HEK293 (cell line): ENCODE data around the gene ESCO1.

ENCODE experiments used
- BCL11A ChIP-seq: fragments of 450-650 bp; formaldehyde crosslinking; IDR thresholded peaks from 2 replicates; pipeline ENCODE4 v1.5.1; 2016; ENCODE audit warnings: low read depth, missing biosample characterization, missing genetic modification characterization
- GFI1B ChIP-seq: fragments of 450-650 bp; formaldehyde crosslinking; IDR thresholded peaks from 2 replicates; pipeline ENCODE4 v1.5.1; 2016; ENCODE audit warnings: missing biosample characterization, missing genetic modification characterization
- HOXA7 ChIP-seq: sonication (generic); formaldehyde crosslinking; IDR thresholded peaks from 2 replicates; pipeline ENCODE4 v1.8.1; 2022; ENCODE audit warnings: missing genetic modification reagents, borderline replicate concordance
- KLF1 ChIP-seq: fragments of 450-650 bp; formaldehyde crosslinking; IDR thresholded peaks from 2 replicates; pipeline ENCODE4 v1.5.1; 2016; ENCODE audit warnings: missing biosample characterization, missing genetic modification characterization
- KLF16 ChIP-seq: fragments of 450-650 bp; formaldehyde crosslinking; IDR thresholded peaks from 2 replicates; pipeline ENCODE4 v1.5.1; 2017; ENCODE audit warnings: missing biosample characterization, missing genetic modification characterization
- MZF1 ChIP-seq: fragments of 450-650 bp; formaldehyde crosslinking; IDR thresholded peaks from 2 replicates; pipeline ENCODE4 v1.5.1; 2017; ENCODE audit warnings: missing biosample characterization, missing genetic modification characterization, borderline replicate concordance
- SP7 ChIP-seq: fragments of 450-650 bp; formaldehyde crosslinking; IDR thresholded peaks from 2 replicates; pipeline ENCODE4 v1.5.1; 2016; ENCODE audit warnings: missing biosample characterization, missing genetic modification characterization
- WT1 ChIP-seq: fragments of 450-650 bp; formaldehyde crosslinking; IDR thresholded peaks from 2 replicates; pipeline ENCODE4 v1.5.1; 2016; ENCODE audit warnings: missing biosample characterization, missing genetic modification characterization
- ZBTB1 ChIP-seq: fragments of 450-650 bp; formaldehyde crosslinking; IDR thresholded peaks from 2 replicates; pipeline ENCODE4 v1.5.1; 2016; ENCODE audit warnings: missing biosample characterization, missing genetic modification characterization
- ZBTB7A ChIP-seq: fragments of 450-650 bp; formaldehyde crosslinking; IDR thresholded peaks from 2 replicates; pipeline ENCODE4 v1.5.1; 2016; ENCODE audit warnings: low read depth, missing biosample characterization, missing genetic modification characterization
- ZBTB8A ChIP-seq: fragments of 450-650 bp; formaldehyde crosslinking; IDR thresholded peaks from 2 replicates; pipeline ENCODE4 v1.5.1; 2016; ENCODE audit warnings: missing biosample characterization, missing genetic modification characterization
- ZNF112 ChIP-seq: fragments of 450-650 bp; formaldehyde crosslinking; IDR thresholded peaks from 2 replicates; pipeline ENCODE4 v1.5.0; 2017; ENCODE audit warnings: missing biosample characterization, missing genetic modification characterization
- ZNF133 ChIP-seq: fragments of 450-650 bp; formaldehyde crosslinking; IDR thresholded peaks from 2 replicates; pipeline ENCODE4 v1.5.1; 2016; ENCODE audit warnings: missing biosample characterization, missing genetic modification characterization
- ZNF155 ChIP-seq: fragments of 450-650 bp; formaldehyde crosslinking; IDR thresholded peaks from 2 replicates; pipeline ENCODE4 v1.5.1; 2016; ENCODE audit warnings: missing biosample characterization, missing genetic modification characterization
- ZNF184 ChIP-seq: fragments of 450-650 bp; IDR thresholded peaks from 2 replicates; pipeline ENCODE4 v1.5.1; 2018; ENCODE audit warnings: missing biosample characterization, mild to moderate bottlenecking, missing genetic modification characterization
- ZNF214 ChIP-seq: fragments of 450-650 bp; formaldehyde crosslinking; IDR thresholded peaks from 2 replicates; pipeline ENCODE4 v1.5.1; 2017; ENCODE audit warnings: missing biosample characterization, mild to moderate bottlenecking, missing genetic modification characterization, borderline replicate concordance
- ZNF311 ChIP-seq: fragments of 450-650 bp; formaldehyde crosslinking; IDR thresholded peaks from 2 replicates; pipeline ENCODE4 v1.5.1; 2017; ENCODE audit warnings: missing biosample characterization, missing genetic modification characterization, borderline replicate concordance
- ZNF350 ChIP-seq: fragments of 450-650 bp; formaldehyde crosslinking; IDR thresholded peaks from 2 replicates; pipeline ENCODE4 v1.5.0; 2017; ENCODE audit warnings: missing biosample characterization, mild to moderate bottlenecking, missing genetic modification characterization
- ZNF37A ChIP-seq: fragments of 450-650 bp; IDR thresholded peaks from 2 replicates; pipeline ENCODE4 v1.5.1; 2018; ENCODE audit warnings: missing biosample characterization, missing genetic modification characterization
- ZNF398 ChIP-seq: fragments of 450-650 bp; formaldehyde crosslinking; IDR thresholded peaks from 2 replicates; pipeline ENCODE4 v1.5.1; 2017; ENCODE audit warnings: missing biosample characterization, missing genetic modification characterization
- ZNF580 ChIP-seq: fragments of 450-650 bp; formaldehyde crosslinking; IDR thresholded peaks from 2 replicates; pipeline ENCODE4 v1.5.1; 2016; ENCODE audit warnings: missing biosample characterization, missing genetic modification characterization
- ZNF626 ChIP-seq: fragments of 450-650 bp; sonication (Bioruptor Pico); formaldehyde crosslinking; IDR thresholded peaks from 2 replicates; pipeline ENCODE4 v1.5.1; 2018; ENCODE audit warnings: missing biosample characterization, missing genetic modification characterization, inconsistent platforms
- ZNF747 ChIP-seq: fragments of 450-650 bp; formaldehyde crosslinking; IDR thresholded peaks from 2 replicates; pipeline ENCODE4 v1.5.1; 2016; ENCODE audit warnings: missing biosample characterization, missing genetic modification characterization
- ZNF76 ChIP-seq: fragments of 450-650 bp; formaldehyde crosslinking; IDR thresholded peaks from 2 replicates; pipeline ENCODE4; 2016; ENCODE audit warnings: low read depth, missing biosample characterization, missing genetic modification characterization, borderline replicate concordance
- ZSCAN23 ChIP-seq: fragments of 450-650 bp; formaldehyde crosslinking; IDR thresholded peaks from 2 replicates; pipeline ENCODE4 v1.5.1; 2016; ENCODE audit warnings: missing biosample characterization, missing genetic modification characterization
- ZSCAN4 ChIP-seq: fragments of 450-650 bp; formaldehyde crosslinking; IDR thresholded peaks from 2 replicates; pipeline ENCODE4 v1.5.1; 2017; ENCODE audit warnings: missing biosample characterization, missing genetic modification characterization
- TF ChIP-seq, protein P1 (sequence below): fragments of 450-650 bp; formaldehyde crosslinking; IDR thresholded peaks from 2 replicates; pipeline ENCODE4 v1.5.1; 2017; ENCODE audit warnings: missing biosample characterization, mild to moderate bottlenecking, missing genetic modification characterization, moderate library complexity
- TF ChIP-seq, protein P2 (sequence below): fragments of 450-650 bp; formaldehyde crosslinking; IDR thresholded peaks from 2 replicates; pipeline ENCODE4 v1.5.1; 2016; ENCODE audit warnings: missing biosample characterization, missing genetic modification characterization

The ESCO1 gene

DNA sequence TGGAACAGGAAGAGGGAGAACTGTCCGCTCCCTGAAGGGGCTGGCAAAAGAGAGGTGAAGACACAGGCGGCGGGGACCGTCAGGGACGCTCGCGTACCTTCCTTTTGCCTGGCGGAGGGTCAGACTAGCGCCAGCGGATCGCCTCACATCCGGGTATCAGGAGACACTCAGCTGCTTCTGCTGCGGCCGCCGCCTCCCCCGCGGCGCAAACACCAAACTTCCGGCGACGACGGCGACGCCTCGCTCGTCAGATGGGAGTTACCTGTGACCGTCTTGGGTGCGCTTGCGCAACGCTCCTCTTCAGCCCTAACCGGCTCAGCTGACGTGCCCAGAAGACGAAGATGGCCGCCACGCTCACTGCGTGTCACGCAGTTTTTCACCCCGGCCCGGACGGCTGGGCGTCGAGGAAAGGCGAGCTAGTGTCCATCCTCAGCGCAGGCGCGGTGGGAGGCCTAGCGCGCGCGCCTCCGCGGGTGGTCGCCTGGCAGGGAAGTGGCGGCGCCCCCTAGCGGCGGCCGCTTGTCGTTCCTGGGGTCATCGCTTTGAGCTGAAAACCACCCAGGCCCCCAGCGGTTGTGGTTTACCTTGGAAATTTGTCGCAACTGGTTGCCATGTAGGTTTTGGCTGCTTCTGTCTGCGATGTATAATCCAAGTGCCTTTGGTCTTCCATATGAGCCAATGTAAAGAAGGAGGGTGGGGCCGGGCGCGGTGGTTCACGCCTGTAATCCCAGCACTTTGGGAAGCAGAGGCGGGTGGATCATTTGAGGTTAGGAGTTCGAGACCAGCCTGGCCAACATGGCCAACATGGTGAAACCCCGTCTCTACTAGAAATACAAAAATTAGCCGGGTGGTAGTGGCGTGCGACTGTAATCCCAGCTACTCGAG is at the start of gene ESCO1 (continued):
- TF ChIP-seq ZNF112 = no peak
- TF ChIP-seq MZF1 (tag by site-specific recombination) = no peak
- TF ChIP-seq ZNF350 = no peak
- TF ChIP-seq ZNF747 = no peak
- TF ChIP-seq ZBTB8A = peak; percentile 82
- no peak for TF ChIP-seq ZSCAN4 (tag by site-specific recombination)
- TF ChIP-seq, protein P1, sequence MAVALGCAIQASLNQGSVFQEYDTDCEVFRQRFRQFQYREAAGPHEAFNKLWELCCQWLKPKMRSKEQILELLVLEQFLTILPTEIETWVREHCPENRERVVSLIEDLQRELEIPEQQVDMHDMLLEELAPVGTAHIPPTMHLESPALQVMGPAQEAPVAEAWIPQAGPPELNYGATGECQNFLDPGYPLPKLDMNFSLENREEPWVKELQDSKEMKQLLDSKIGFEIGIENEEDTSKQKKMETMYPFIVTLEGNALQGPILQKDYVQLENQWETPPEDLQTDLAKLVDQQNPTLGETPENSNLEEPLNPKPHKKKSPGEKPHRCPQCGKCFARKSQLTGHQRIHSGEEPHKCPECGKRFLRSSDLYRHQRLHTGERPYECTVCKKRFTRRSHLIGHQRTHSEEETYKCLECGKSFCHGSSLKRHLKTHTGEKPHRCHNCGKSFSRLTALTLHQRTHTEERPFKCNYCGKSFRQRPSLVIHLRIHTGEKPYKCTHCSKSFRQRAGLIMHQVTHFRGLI (tag by site-specific recombination) = peak; percentile 90
- no peak for TF ChIP-seq ZNF133 (tag by site-specific recombination)
- peak; percentile 55 for TF ChIP-seq WT1 (tag by site-specific recombination)
- TF ChIP-seq ZNF626 (tag by site-specific recombination) = no peak
- 0 out of 2 replicates have a peak, but pooled peaks have one; percentile 23 for TF ChIP-seq ZNF580 (tag by site-specific recombination)
- peak; percentile 77; the same call in 1 of the 2 replicates for TF ChIP-seq BCL11A (tag by site-specific recombination)
- TF ChIP-seq GFI1B (tag by site-specific recombination) = no peak
- TF ChIP-seq SP7 (tag by site-specific recombination) = peak; percentile 74; the same call in 1 of the 2 replicates
- no peak for TF ChIP-seq ZNF398 (tag by site-specific recombination)
- TF ChIP-seq KLF16 (tag by site-specific recombination) = peak; percentile 76; the same call in 1 of the 2 replicates
- TF ChIP-seq KLF1 (tag by site-specific recombination) = peak; percentile 86
- TF ChIP-seq ZNF37A (tag by site-specific recombination) = no peak
- TF ChIP-seq ZBTB7A (tag by site-specific recombination) = peak; percentile 69; the same call in 1 of the 2 replicates
- TF ChIP-seq ZNF155 (tag by site-specific recombination) = no peak
- 0 out of 2 replicates have a peak, but pooled peaks have one; percentile 18 for TF ChIP-seq ZNF184
- TF ChIP-seq, protein P2, sequence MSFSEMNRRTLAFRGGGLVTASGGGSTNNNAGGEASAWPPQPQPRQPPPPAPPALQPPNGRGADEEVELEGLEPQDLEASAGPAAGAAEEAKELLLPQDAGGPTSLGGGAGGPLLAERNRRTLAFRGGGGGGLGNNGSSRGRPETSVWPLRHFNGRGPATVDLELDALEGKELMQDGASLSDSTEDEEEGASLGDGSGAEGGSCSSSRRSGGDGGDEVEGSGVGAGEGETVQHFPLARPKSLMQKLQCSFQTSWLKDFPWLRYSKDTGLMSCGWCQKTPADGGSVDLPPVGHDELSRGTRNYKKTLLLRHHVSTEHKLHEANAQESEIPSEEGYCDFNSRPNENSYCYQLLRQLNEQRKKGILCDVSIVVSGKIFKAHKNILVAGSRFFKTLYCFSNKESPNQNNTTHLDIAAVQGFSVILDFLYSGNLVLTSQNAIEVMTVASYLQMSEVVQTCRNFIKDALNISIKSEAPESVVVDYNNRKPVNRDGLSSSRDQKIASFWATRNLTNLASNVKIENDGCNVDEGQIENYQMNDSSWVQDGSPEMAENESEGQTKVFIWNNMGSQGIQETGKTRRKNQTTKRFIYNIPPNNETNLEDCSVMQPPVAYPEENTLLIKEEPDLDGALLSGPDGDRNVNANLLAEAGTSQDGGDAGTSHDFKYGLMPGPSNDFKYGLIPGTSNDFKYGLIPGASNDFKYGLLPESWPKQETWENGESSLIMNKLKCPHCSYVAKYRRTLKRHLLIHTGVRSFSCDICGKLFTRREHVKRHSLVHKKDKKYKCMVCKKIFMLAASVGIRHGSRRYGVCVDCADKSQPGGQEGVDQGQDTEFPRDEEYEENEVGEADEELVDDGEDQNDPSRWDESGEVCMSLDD (tag by site-specific recombination) = 0 out of 2 replicates have a peak, but pooled peaks have one; percentile 17
- TF ChIP-seq ZNF214 (tag by site-specific recombination) = no peak
- TF ChIP-seq ZBTB1 (tag by site-specific recombination) = no peak
- TF ChIP-seq ZNF311 (tag by site-specific recombination) = no peak
- no peak for TF ChIP-seq HOXA7 (CRISPR knock-in tag)
- peak; percentile 35; the same call in 1 of the 2 replicates for TF ChIP-seq ZNF76
- TF ChIP-seq ZSCAN23 (tag by site-specific recombination) = no peak
